GM18951 (cell line): Measurements from ENCODE around the gene KEL.
"Not testable (repeated sequence)": the region's sequence is repeated elsewhere in the genome, so short reads cannot be mapped to it uniquely, and the experiment has no call there.

Experiments
- POLR2A ChIP-seq: IDR thresholded peaks from 4 replicates; pipeline ENCODE4 v1.6.1; 2011; ENCODE audit warnings: mild to moderate bottlenecking; ENCODE audit not compliant: insufficient read length, insufficient read depth; ENCODE audit errors: extremely low read depth
- in situ Hi-C: fragments of 300-500 bp; cut with MboI; formaldehyde crosslinking; loops from one replicate; pipeline ENCODE4 v1.12.0; 2022; ENCODE audit warnings: low sequenced_read_pairs, mixed read lengths, inconsistent platforms; ENCODE audit not compliant: unreplicated experiment

KEL gene

DNA sequence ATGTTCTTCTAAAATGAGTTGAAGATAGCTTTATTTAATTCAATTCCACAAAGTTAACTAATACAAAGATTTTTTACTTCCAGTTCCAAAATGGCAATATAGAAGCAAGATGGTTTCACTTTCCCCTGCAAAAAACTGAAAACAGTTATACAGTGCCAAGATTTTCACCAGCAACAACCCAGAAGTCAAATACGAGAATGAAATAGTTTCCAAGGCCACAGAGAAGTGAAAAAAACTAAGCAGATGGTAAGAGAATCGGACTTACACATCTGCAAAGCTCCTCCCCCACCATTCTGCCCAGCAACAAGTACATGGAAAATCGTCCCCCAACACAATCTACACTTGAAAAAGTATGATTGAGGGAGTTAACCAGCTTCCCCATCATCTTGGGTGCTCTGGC lies 30.3 kb upstream of the KEL start:
- TF ChIP-seq POLR2A, result no peak
- in situ Hi-C loops, result no loop called here

DNA sequence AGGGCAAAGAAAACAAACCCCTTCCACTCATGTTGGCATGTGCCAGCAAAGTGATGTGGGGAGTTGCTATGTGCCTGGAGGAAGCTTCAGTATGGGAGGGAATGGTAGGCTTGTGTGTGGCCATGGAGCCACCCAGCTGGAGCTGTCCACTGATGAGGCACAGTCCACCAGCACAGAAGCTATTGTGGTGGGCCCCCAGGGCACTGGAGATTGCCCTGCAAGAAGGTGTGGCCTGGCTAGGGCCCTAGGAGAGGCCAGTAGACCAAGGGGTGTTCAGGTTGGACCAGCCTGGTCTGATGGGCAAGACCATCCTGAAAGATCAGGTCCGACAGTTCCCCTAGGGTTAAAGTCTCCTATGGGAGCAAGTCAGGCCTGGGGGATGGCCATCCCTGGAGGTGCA lies 22.1 kb upstream of the KEL start:
- in situ Hi-C loops, result no loop called here
- TF ChIP-seq POLR2A, result no peak

DNA sequence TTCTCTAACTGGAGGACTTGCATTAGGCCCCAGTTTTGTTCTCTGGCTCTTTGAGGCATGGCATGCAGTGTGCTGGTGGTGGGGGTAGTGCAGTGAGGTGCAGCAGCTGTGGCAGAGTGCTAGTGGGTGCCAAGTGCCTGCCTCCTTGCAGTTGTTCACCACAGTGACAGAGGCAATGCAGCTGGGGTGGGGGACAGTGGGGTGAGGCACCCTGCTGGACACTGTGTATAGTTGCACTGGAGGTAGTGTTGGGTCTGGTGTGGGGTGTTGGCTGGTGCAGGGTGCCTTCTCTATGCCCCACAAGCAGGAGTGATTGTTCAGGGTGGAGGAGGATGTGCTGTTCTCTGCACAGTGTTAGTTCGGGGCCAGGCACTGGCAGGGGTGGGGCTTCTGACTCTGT lies 21.7 kb upstream of the KEL start:
- in situ Hi-C loops, result no loop called here
- TF ChIP-seq POLR2A, result no peak

DNA sequence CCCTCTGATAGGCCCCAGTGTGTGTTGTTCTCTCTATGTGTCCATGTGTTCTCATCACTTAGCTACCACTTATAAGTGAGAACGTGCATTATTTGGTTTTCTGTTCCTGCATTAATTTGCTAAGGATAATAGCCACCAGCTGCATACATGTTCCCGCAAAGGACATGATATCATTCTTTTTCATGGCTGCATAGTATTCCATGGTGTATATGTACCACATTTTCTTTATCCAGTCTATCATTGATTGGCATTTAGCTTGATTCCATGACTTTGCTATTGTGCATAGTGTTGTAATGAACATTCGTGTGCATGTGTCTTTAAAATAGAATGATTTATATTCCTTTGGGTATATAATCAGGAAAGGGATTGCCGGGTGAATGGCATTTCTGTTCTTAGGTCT lies 16.2 kb upstream of the KEL start:
- in situ Hi-C loops, result not testable (repeated sequence)

DNA sequence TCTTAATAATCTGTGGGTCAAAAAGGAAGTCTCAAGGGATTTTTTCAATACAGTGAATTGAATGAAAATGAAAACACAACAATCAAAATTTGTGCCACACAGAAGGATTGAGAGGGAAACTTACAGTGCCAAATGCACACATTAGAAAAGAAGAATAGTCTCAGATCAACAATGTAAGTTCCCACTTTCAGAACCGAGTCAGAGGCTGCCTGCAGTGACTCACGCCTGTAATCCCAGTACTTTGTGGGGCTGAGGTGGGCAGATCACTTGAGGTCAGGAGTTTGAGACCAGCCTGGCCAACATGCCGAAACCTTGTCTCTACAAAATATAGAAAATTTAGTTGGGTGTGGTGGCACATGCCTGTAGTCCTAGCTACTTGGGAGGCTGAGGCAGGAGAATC lies 12.5 kb upstream of the KEL start:
- in situ Hi-C loops, result no loop called here
- TF ChIP-seq POLR2A, result no peak

DNA sequence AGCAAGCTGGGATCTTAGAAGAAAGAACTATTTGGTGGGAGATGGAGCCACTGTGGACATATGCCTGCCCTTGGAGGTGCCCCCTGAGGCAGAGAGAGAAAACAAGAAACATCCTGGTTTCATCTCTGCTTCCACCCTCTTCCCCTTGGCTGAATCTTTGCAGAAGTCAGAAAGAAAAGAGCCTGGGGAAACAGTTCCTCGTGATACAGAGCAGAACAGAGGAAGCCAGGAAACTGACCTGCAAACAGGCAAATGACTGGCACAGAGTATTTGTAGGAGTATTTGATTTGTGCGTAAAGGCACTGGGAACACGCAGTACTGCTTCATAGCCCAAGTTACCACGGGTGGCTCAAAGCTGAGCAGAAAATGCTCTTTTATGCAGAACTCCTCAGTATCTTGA lies 7.0 kb upstream of the KEL start:
- in situ Hi-C loops, result no loop called here
- no peak for TF ChIP-seq POLR2A

DNA sequence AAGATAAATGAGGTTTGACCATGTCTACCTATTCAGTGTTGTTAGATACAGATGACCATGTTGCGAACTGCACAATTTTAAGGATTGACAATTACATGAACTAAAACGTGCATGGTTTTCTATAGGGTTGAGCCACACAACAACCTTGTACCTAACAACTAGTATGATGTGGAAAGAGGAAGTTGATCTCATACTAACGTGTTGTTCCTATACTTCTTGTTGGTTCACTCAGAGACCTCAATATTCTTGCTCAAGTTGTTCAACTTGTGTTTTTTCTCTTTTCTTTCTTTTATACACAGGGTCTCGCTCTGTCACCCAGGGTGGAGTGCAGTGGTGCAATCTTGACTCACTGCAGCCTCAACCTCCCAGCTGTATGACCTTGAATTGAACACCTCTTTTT lies 6.1 kb upstream of the KEL start:
- no peak for TF ChIP-seq POLR2A
- in situ Hi-C loops, result no loop called here

DNA sequence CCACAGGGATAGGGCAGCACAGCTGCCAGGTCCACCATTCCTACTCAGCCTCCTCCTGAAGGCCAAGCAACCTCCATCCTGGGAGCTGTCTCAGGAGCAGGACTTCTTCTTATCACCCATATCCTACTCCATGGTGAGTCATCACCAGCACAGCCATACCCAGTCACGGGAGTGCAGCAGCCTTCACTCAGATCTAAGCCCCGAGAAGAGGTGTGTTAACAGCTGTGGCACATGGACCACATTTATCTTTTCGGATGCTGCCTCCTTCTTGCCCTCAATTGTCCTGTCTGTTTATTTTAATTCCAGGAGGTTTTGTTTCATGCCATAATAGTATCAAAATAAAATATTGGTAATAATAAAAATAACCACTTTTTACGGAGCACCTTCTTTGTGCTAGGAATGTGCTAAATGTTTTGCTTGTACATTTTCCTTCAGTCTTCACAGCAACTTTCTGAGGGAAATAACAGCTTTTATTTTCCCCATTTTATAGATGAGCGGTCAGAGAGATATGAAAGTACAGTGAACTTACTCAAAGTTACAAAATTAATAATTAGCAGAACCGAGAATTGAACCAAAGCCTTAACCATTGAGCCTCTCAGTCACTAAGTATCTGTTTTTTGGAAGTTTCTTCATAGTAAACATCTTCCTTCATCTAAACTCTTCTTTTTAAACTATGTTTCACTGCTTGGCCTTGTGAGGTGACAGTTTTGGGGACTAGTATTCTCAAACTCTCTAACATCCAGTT lies 2.5 kb upstream of the KEL start:
- no peak for TF ChIP-seq POLR2A
- in situ Hi-C loops, result no loop called here

DNA sequence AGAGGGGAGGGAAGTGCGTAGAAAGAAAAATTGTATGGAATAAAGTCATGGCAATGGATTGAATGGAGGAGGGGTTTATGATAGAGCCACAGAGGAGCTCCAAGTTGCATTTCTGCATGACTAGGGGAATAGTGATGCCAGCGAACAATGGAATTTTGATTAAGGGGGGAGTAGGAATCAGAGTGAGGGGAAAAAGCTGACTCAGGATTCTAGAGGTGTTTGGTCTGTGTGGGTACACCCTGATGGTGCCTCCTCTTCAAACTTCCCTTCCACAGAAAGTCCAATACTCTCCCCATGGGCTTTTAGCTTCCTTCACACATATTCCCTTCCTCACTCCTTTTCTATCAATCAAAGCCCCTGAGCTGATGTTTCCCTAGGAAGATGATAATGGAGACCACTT lies 1.8 kb upstream of the KEL start:
- no peak for TF ChIP-seq POLR2A
- in situ Hi-C loops, result no loop called here

DNA sequence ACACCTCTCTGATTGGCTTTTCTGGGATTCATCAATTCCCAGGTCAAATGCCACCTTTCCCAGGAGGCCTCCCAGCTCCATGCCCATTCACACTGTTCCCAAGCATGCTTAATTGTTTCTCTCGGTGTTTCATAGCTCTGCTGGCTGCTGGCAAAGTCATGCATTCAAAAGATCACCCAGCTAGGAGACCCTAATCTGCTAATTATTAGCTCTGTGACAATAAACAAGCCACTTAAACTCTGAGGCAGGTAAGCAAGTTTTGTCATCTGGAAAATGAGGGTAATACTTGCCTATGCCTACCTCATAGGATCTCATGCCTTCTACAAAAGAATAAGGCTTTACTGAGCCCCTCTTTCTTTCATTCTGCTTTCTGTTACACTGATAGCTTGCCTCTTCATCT lies 828 bp upstream of the KEL start:
- TF ChIP-seq POLR2A, result no peak
- in situ Hi-C loops, result no loop called here

DNA sequence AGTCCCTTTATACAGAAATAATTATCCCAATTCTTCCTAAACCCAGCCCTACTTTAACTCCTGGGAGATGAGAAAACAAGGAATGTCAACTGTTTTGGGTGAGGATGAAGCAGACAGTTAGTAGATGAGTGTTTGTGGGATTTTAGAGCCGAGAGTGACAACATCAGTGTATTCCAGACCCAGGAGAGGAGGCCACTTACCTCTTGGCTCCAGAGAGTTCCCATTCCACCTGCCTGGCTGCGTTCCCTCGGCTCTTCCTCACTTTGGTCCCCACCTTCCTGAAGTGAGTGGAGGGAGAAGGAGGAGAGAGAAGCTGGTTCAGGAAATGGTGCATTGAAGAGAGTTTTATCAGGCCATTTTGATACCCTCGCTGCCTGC lies 579 bp downstream of the KEL start:
- in situ Hi-C loops, result no loop called here

DNA sequence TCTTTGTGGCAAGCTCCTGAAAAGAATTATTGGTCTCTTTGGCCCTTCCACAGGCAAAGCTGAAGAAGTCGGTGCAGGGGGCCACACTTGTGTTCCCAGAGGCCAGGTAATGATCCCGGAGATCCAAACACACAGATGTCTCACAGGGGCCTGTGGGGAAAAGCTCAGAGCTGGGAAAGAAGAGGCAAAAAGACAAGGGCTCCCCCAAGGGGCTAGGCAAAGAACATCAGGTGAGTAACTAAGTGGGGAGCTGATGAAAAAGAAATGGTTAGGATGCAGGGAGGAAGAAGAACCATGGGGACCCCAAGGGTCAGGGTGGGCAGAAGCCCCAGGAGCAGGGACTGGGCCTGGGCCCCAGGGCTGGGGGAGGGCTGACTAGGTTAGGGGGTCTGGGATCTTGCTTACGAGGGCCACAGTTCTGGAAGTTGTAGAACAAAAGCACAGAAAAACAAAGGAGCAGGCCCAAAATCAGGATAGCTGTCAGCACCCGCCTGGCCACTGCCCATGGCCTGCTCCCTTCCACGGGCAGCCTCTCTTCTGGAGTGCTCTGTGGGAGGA lies 1.1 kb downstream of the KEL start:
- no peak for TF ChIP-seq POLR2A
- in situ Hi-C loops, result no loop called here

More for the DNA sequence above, 579 bp downstream of the KEL start:
- no peak for TF ChIP-seq POLR2A

DNA sequence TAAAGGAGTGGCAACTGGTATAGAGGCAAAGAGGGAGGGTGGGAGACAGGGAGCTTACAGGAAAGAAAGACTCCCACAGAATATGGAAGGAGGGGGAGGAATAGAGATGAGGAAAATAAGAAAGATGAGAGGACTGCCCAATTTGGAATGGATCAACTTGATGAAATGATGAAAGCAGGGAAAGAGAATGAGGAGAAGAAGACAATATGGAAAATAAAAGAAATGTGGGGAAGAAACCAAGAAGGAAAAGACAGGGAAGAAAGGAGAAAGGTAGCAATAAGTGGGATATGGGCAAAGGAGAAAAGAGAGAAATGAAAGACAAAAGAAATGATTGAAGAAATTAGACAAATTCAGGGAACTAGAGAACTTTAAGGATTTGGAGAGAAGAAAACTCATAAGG lies 3.0 kb downstream of the KEL start:
- in situ Hi-C loops, result no loop called here
- no peak for TF ChIP-seq POLR2A

DNA sequence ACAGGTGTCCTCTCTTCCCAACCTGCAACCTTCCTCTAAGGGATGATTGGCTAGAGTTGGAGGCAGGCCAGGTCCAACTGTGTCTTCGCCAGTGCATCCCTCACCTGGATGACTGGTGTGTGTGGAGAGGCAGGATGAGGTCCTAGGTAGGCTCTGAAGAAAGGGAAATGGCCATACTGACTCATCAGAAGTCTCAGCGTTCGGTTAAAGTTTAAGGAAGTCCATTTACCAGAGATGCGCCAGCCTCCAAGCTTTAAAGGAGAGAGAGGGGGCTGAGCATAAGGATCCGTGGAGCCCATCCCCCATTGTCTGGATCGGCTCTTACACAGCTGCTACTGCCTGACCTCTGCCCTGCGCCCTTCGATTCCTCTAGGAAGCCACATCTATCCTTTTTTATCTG lies 4.4 kb downstream of the KEL start:
- in situ Hi-C loops, result no loop called here
- no peak for TF ChIP-seq POLR2A
